ENCODE data around the gene MAN1C1. TPM values are rescaled to one million over a fixed set of nuclear protein-coding genes. Genes with fewer than 3 reads are reported as not detected.
A peak's percentile ranks its signal among the peaks of the same experiment; 100 is the strongest.

The MAN1C1 gene
- total RNA-seq, 1 experiment from 2014 or later, result 0.11 TPM

DNA sequence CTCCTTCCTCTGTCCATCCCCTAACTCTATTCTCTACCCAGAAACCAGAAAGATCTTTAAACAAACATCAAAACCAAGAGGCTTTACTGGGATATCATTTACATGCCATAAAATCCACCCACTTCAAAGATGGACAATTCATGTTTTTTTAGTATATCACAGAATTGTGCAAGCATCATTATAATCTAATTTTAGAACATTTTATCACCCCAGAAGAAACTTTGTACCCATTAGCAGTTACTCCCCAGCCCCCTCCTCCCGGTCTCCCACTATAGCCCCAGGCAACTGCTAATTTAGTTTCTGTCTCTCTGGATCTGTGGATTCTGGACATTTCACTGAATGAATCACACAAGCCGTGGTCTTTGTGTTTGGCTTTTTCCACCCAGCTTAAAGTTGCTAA, 178.6 kb downstream of the MAN1C1 start:
- CTCF ChIA-PET, result no interaction called here

DNA sequence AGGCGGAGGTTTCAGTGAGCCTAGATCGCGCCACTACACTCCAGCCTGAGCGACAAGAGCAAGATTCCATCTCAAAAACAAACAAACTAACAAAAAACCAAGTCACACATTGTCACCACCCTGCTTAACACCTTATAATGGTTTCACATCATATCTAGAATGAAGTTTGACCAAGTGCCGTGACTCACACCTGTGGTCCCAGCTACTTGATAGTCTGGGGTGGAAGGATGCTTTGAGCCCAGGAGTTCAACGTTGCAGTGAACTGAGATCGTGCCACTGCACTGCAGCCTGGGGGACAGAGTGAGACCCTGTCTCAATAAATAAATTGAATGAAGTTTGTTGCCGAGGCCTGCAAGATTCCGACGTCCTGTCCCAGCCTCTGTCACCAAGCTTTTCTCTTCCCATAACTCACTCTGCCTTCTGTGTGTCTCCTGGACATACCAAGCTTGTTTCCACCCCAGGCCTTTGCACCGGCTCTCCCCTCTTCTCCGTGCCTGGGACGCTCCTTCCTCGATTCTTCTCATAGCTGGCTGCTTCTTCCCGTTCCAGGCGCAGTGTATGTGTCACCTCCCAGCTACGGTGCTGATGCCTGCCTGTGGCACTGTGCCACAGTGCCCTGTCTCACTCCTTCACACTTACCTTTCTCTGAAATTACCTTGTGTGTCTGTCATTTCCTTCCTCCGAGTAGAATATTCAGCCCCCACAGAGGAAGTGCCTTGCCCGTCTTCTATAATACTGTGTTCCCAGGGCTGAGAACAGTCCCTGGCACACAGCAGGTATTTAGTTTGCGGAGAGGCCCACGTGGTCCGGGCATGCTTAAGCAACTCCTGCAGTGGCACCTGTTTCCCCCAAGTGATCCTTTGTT, 179.6 kb downstream of the MAN1C1 start:
- H3K27me3 ChIP-seq (ENCODE audit: low read length), result no peaks in the 10 kb centered on the region
- 0 out of 2 replicates have a peak overlapping the region, but pooled peaks have one; percentile 14 for H3K9ac ChIP-seq (ENCODE audit: low read length)
- intact Hi-C loops (cut with micrococcal nuclease), result loop anchor here (1.0 to 10.0 kb wide), 2 partner anchors 101 to 185 kb away; no protein-coding TSS in a partner anchor
- H3K9me2 ChIP-seq (replicated peaks; ENCODE audit: low read length), result no peaks in the 10 kb centered on the region
- ATAC-seq, result peak; percentile 2; the same call in 1 of the 2 replicates
- H3K4me3 ChIP-seq (ENCODE audit: low read length), result peak overlapping the region; percentile 12; the same call in 1 of the 2 replicates
- H3K4me2 ChIP-seq (ENCODE audit: low read length), result peak overlapping the region; percentile 64
- no peaks in the 10 kb centered on the region for H3K36me3 ChIP-seq (ENCODE audit: low read depth, low read length)
- CTCF ChIA-PET, result interaction anchor here (1.3 kb wide), 1 partner anchor 187 kb away, joined by 3 read pairs; no protein-coding TSS in a partner anchor
- no peaks in the 10 kb centered on the region for H3F3A ChIP-seq (ENCODE audit: low read length, unreplicated experiment)
- TF ChIP-seq, protein P1, sequence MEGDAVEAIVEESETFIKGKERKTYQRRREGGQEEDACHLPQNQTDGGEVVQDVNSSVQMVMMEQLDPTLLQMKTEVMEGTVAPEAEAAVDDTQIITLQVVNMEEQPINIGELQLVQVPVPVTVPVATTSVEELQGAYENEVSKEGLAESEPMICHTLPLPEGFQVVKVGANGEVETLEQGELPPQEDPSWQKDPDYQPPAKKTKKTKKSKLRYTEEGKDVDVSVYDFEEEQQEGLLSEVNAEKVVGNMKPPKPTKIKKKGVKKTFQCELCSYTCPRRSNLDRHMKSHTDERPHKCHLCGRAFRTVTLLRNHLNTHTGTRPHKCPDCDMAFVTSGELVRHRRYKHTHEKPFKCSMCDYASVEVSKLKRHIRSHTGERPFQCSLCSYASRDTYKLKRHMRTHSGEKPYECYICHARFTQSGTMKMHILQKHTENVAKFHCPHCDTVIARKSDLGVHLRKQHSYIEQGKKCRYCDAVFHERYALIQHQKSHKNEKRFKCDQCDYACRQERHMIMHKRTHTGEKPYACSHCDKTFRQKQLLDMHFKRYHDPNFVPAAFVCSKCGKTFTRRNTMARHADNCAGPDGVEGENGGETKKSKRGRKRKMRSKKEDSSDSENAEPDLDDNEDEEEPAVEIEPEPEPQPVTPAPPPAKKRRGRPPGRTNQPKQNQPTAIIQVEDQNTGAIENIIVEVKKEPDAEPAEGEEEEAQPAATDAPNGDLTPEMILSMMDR (conservative IDR thresholded peaks at IDR 0.05; ENCODE audit: low read depth, low read length), result no peak
- TF ChIP-seq EZH2 (IDR thresholded peaks at IDR 0.05; ENCODE audit: low read length, unreplicated experiment) (no peak), EZH2phosphoT487 (IDR thresholded peaks at IDR 0.05; ENCODE audit: borderline replicate concordance, low read length) (no peak)
- peaks cover 16% of the 10 kb centered on the region; the same call in 1 of the 2 replicates for H3K4me1 ChIP-seq (ENCODE audit: insufficient read depth, low read length)
- H3K9me3 ChIP-seq (ENCODE audit: low read length), result no peaks in the 10 kb centered on the region
- peak overlapping the region; percentile 88 for H2AFZ ChIP-seq (ENCODE audit: low read length)
- no peaks in the 10 kb centered on the region for H4K20me1 ChIP-seq (ENCODE audit: low read length)
- BruUV-seq (replicated peaks), result no TSS peak
- H3K79me2 ChIP-seq (ENCODE audit: low read length), result peaks cover 6% of the 10 kb centered on the region; the same call in 1 of the 2 replicates
- H3K27ac ChIP-seq (ENCODE audit: low read length), result no peak overlapping the region
- POLR2A ChIA-PET (ENCODE audit: unreplicated experiment), result no interaction called here
- peak; percentile 16 for DNase-seq

More for the DNA sequence above, 178.6 kb downstream of the MAN1C1 start:
- Histone ChIP-seq H2AFZ (ENCODE audit: low read length) (no peak overlapping the region), H3K9me3 (ENCODE audit: low read length) (no peaks in the 10 kb centered on the region), H3K79me2 (ENCODE audit: low read length) (no peaks in the 10 kb centered on the region), H3F3A (ENCODE audit: low read length, unreplicated experiment) (no peaks in the 10 kb centered on the region), H3K9ac (ENCODE audit: low read length) (no peak overlapping the region), H3K27ac (ENCODE audit: low read length) (no peak overlapping the region), H3K27me3 (ENCODE audit: low read length) (no peaks in the 10 kb centered on the region), H3K4me2 (ENCODE audit: low read length) (no peak overlapping the region), H3K9me2 (replicated peaks; ENCODE audit: low read length) (no peaks in the 10 kb centered on the region), H3K4me1 (ENCODE audit: insufficient read depth, low read length) (peaks cover 12% of the 10 kb centered on the region; the same call in 1 of the 2 replicates), H3K4me3 (ENCODE audit: low read length) (no peak overlapping the region), H3K36me3 (ENCODE audit: low read depth, low read length) (no peaks in the 10 kb centered on the region), H4K20me1 (ENCODE audit: low read length) (no peaks in the 10 kb centered on the region)
- ATAC-seq, result no peak
- POLR2A ChIA-PET (ENCODE audit: unreplicated experiment), result interaction anchor here (0.7 kb wide), 1 partner anchor 49 kb away, joined by 3 read pairs; no protein-coding TSS in a partner anchor
- intact Hi-C loops (cut with micrococcal nuclease), result loop anchor here (10.0 kb wide), 1 partner anchor 100 kb away; no protein-coding TSS in a partner anchor
- BruUV-seq (replicated peaks), result no TSS peak
- no peak for DNase-seq
- TF ChIP-seq, protein P1 (conservative IDR thresholded peaks at IDR 0.05; ENCODE audit: low read depth, low read length), result no peak
- TF ChIP-seq EZH2 (IDR thresholded peaks at IDR 0.05; ENCODE audit: low read length, unreplicated experiment) (no peak), EZH2phosphoT487 (IDR thresholded peaks at IDR 0.05; ENCODE audit: borderline replicate concordance, low read length) (no peak)
